NB4 (cell line): ENCODE data around the gene MAP2K6.

Experiments used
- DNase-seq: peaks from one replicate; pipeline ENCODE4 v3.0.0; 2010; ENCODE audit warnings: low read depth
- H3K4me3 ChIP-seq: one replicate; pipeline ENCODE4 v1.5.1; 2011; ENCODE audit warnings: mild to moderate bottlenecking, low read depth, low read length, moderate library complexity
- MYC ChIP-seq: IDR thresholded peaks from 2 replicates; pipeline ENCODE4 v1.6.1; 2011; ENCODE audit warnings: low read depth, low read length
- POLR2A ChIP-seq: IDR thresholded peaks from 2 replicates; pipeline ENCODE4 v1.6.1; 2011; ENCODE audit warnings: mild to moderate bottlenecking; ENCODE audit not compliant: insufficient read length; ENCODE audit errors: extremely low read depth
- TF ChIP-seq, protein P1 (sequence below): IDR thresholded peaks from one replicate; pipeline ENCODE4 v1.5.1; 2012; ENCODE audit warnings: low read depth, low read length
- TF ChIP-seq, protein P2 (sequence below): IDR thresholded peaks from 2 replicates; pipeline ENCODE4 v1.6.1; 2011; ENCODE audit warnings: low read depth, low read length

The MAP2K6 gene

DNA sequence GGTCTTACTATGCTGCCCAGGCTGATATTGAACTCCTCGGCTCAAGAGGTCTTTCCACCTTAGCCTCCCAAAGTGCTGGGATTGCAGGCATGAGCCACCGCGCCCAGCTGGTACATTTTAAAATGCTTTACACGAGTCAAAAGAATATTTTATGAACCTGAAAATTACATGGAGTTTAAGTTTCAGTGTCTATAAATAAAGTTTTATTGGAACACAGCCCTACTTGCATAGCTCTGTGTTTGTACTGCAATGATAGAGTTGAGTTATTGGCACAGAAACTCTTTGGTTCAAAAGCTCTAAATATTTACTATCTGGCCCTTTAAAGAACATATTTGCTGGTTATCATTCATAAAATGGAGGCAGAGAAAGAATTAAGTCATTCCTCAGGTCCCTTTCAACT, 24.3 kb downstream of the MAP2K6 start:
- DNase-seq: no peak
- H3K4me3 ChIP-seq: no peak overlapping the region
- TF ChIP-seq POLR2A (no peak), MYC (no peak)
- TF ChIP-seq, protein P1, sequence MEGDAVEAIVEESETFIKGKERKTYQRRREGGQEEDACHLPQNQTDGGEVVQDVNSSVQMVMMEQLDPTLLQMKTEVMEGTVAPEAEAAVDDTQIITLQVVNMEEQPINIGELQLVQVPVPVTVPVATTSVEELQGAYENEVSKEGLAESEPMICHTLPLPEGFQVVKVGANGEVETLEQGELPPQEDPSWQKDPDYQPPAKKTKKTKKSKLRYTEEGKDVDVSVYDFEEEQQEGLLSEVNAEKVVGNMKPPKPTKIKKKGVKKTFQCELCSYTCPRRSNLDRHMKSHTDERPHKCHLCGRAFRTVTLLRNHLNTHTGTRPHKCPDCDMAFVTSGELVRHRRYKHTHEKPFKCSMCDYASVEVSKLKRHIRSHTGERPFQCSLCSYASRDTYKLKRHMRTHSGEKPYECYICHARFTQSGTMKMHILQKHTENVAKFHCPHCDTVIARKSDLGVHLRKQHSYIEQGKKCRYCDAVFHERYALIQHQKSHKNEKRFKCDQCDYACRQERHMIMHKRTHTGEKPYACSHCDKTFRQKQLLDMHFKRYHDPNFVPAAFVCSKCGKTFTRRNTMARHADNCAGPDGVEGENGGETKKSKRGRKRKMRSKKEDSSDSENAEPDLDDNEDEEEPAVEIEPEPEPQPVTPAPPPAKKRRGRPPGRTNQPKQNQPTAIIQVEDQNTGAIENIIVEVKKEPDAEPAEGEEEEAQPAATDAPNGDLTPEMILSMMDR: no peak
- TF ChIP-seq, protein P2, sequence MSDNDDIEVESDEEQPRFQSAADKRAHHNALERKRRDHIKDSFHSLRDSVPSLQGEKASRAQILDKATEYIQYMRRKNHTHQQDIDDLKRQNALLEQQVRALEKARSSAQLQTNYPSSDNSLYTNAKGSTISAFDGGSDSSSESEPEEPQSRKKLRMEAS: no peak

DNA sequence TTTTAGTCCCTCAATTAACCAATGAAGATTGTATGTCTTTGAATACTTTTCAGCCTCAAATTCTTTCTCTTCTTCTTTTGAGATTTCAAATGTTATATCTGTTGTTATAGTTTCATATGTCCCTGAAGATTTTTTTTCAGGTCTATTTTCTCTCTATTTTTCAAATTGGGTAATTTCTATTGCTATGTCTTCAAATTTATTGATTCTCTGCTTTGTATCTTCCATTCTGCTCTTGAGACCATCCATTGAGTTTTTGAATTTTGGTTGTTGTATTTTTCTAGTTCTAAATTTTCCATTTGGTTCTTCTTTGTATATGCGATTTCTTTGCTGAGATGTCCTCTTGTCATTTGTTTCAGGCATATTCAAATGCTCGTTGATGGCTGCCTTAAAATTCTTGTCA, 26.7 kb downstream of the MAP2K6 start:
- no peak overlapping the region for H3K4me3 ChIP-seq
- TF ChIP-seq MYC: no peak
- TF ChIP-seq, protein P1: no peak
- TF ChIP-seq, protein P2: no peak
- no peak for DNase-seq

DNA sequence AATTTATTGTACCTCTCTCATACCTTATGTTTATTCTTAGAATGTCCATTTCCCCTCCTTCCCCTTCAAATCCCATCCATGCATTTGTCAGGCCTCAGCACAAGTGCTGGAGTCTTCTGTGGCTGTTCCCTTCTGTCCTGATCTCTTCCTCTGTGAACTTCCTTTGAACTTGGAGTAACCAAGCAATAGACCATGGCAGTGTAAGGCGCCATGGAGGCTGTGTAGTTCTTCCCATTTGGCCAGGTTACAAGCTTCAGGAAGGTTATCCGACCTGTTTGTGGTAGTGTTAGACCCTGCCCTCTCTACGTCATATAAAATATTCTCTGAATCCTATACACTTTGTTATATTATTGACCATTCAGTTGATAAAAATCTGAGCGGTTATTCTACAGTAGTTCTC, 28.6 kb downstream of the MAP2K6 start:
- DNase-seq: no peak
- H3K4me3 ChIP-seq: no peak overlapping the region
- TF ChIP-seq, protein P1: no peak
- no peak for TF ChIP-seq MYC
- TF ChIP-seq, protein P2: no peak
- no peak for TF ChIP-seq POLR2A

DNA sequence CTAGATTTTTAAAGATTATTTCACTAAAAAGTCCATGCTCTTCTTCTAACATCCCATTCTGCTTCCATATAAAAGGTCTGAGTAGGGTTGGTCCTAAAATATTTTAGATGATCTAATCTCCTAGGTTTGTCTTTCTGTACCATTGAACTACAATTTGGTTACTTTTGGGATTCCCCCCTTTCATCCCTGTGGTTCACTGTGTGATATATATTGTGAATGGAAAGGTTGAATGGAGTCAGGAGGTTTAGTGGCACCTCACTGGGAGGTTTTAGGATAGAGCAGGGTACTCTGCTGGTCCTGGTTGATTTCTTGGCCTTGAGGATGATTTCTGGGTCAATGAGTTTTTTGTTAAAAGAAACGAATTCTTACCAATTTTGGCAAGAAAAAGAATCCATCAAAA, 29.5 kb downstream of the MAP2K6 start:
- TF ChIP-seq, protein P1: no peak
- no peak overlapping the region for H3K4me3 ChIP-seq
- no peak for DNase-seq

DNA sequence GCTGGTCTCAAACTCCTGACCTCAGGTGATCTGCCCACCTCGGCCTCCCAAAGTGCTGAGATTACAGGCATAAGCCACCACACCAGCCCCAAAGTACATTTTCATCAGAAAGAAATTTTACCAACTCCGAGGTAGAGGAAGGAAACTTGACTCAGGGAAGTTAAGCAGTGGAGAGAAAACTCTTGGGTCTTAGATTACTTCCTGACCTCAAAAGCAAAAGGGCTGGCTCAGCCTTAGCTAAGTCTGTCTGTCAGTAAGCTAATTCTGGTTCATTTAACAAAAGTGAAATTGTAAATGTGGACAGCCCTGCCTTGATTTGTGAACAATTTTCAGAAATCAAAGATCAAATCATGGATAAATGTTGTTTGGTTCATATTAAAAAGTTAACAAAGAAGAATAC, 30.6 kb downstream of the MAP2K6 start:
- H3K4me3 ChIP-seq: no peak overlapping the region
- no peak for DNase-seq
- TF ChIP-seq, protein P2: no peak
- TF ChIP-seq POLR2A (no peak), MYC (no peak)
- TF ChIP-seq, protein P1: no peak

DNA sequence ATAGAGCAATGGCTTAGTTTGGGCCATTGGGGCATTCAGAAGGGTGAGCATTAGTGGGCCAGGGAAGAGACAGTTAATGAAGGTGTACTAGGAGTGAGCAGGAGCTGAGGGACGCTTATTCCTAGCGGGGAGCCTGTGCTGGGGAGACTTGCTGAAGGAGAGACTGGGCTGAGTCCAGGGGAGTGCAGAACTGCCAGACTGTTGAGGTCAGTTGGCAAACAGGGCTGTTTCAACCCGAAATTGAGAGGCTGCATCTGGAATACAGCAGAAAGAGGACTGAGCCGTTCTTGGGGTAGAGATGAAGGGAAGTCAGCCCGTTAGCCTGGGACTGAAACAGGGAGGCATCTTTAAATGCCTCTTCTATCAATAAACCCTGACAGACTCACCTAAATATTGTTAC, 33.2 kb downstream of the MAP2K6 start:
- DNase-seq: no peak
- no peak overlapping the region for H3K4me3 ChIP-seq
- TF ChIP-seq MYC (no peak), POLR2A (no peak)
- TF ChIP-seq, protein P2: no peak
- TF ChIP-seq, protein P1: no peak
